Measurements from ENCODE around the gene P4HB. TPM values are rescaled to one million over a fixed set of nuclear protein-coding genes. Genes with fewer than 3 reads are reported as not detected.

P4HB gene
- total RNA-seq, 1 experiment from 2014 or later: 1,409 TPM

- DNase-seq (ENCODE audit: low read depth): peak; percentile 97
Observed at GRCh38 chr17:81898029-81898866, 37.9 kb upstream of the P4HB start.

GRCh38 chr17:81895400-81895799 lies 35.1 kb upstream of the P4HB start:
- no peak for DNase-seq (ENCODE audit: low read depth)

- no peak for DNase-seq (ENCODE audit: low read depth)
Observed at GRCh38 chr17:81891303-81891552, 30.9 kb upstream of the P4HB start.

GRCh38 chr17:81890447-81891302 lies 30.3 kb upstream of the P4HB start:
- no peak for DNase-seq (ENCODE audit: low read depth)

GRCh38 chr17:81889602-81890001 lies 29.3 kb upstream of the P4HB start:
- no peak for DNase-seq (ENCODE audit: low read depth)

GRCh38 chr17:81888988-81889595 lies 28.8 kb upstream of the P4HB start:
- no peak for DNase-seq (ENCODE audit: low read depth)

- DNase-seq (ENCODE audit: low read depth): no peak
Observed at GRCh38 chr17:81888105-81888987, 28.0 kb upstream of the P4HB start.

- peak; percentile 94 for DNase-seq (ENCODE audit: low read depth)
Observed at GRCh38 chr17:81885869-81886548, 25.7 kb upstream of the P4HB start.

GRCh38 chr17:81885454-81885853 lies 25.1 kb upstream of the P4HB start:
- DNase-seq (ENCODE audit: low read depth): no peak

GRCh38 chr17:81884968-81885367 lies 24.6 kb upstream of the P4HB start:
- DNase-seq (ENCODE audit: low read depth): no peak

- DNase-seq (ENCODE audit: low read depth): no peak
Observed at GRCh38 chr17:81884520-81884919, 24.2 kb upstream of the P4HB start.

- DNase-seq (ENCODE audit: low read depth): no peak
Observed at GRCh38 chr17:81879121-81879520, 18.8 kb upstream of the P4HB start.

GRCh38 chr17:81878294-81878693 lies 18.0 kb upstream of the P4HB start:
- DNase-seq (ENCODE audit: low read depth): no peak

- DNase-seq (ENCODE audit: low read depth): no peak
Observed at GRCh38 chr17:81877569-81877968, 17.2 kb upstream of the P4HB start.

- peak; percentile 85 for DNase-seq (ENCODE audit: low read depth)
Observed at GRCh38 chr17:81871387-81872230, 11.3 kb upstream of the P4HB start.

- no peak for DNase-seq (ENCODE audit: low read depth)
Observed at GRCh38 chr17:81870981-81871386, 10.6 kb upstream of the P4HB start, which contains the start of gene ARHGDIA. Gene ARHGDIA, minus strand, starts transcription at chr17:81871337. Its CDS starts 1,407 bp downstream, at chr17:81869930.

GRCh38 chr17:81870131-81870980 lies 10.0 kb upstream of the P4HB start:
- DNase-seq (ENCODE audit: low read depth): peak; percentile 47

GRCh38 chr17:81869221-81870130 lies 9.1 kb upstream of the P4HB start:
- no peak for DNase-seq (ENCODE audit: low read depth)
